Effector memory CD4-positive, alpha-beta T cell (primary cell): Measurements from ENCODE around the gene FNDC3B.
"Not testable (repeated sequence)": the region's sequence is repeated elsewhere in the genome, so short reads cannot be mapped to it uniquely, and the experiment has no call there.

Source experiments
- DNase-seq, 3 donors: peaks; one replicate each; pipeline ENCODE4 v3.0.0-alpha.2; 2020
- H3K27ac ChIP-seq: 2 replicates; pipeline ENCODE4 v1.7.0; 2013; ENCODE audit warnings: mild to moderate bottlenecking, low read length, moderate library complexity; ENCODE audit not compliant: insufficient read depth, poor library complexity, severe bottlenecking
- H3K27me3 ChIP-seq: replicated peaks from 2 replicates; pipeline ENCODE4 v1.7.0; 2013; ENCODE audit warnings: mild to moderate bottlenecking, low read length; ENCODE audit not compliant: insufficient read depth, control insufficient read depth, poor library complexity, severe bottlenecking
- H3K36me3 ChIP-seq: 2 replicates; pipeline ENCODE4 v1.7.0; 2013; ENCODE audit warnings: mild to moderate bottlenecking, low read length, moderate library complexity; ENCODE audit not compliant: control insufficient read depth, insufficient read depth
- H3K4me1 ChIP-seq: 2 replicates; pipeline ENCODE4 v1.7.0; 2013; ENCODE audit warnings: low read length, mild to moderate bottlenecking; ENCODE audit not compliant: control insufficient read depth, insufficient read depth, poor library complexity, severe bottlenecking
- H3K4me3 ChIP-seq: 2 replicates; pipeline ENCODE4 v1.7.0; 2013; ENCODE audit warnings: low read length, low read depth, mild to moderate bottlenecking; ENCODE audit not compliant: insufficient read depth, poor library complexity, severe bottlenecking
- H3K9me3 ChIP-seq: 2 replicates; pipeline ENCODE4 v1.7.0; 2013; ENCODE audit warnings: mild to moderate bottlenecking, low read length, moderate library complexity; ENCODE audit not compliant: control insufficient read depth

Gene FNDC3B

DNA sequence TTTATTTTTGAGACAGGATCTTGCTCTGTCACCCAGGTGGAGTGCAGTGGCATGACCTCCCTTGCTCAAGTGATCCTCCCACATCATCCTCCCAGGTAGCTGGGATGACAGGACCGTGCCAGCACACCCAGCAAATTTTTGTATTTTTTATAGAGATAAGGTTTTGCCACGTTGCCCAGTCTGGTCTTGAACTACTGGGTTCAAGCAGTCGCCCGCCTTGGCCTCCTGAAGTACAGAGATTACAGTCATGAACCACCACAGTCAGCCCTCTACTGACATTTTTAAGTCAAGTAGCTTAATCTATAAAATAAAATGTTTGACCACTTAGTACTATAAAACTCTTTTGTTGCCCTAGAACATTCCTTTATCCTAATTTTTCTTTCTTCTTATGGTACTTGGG, 198.8 kb downstream of the FNDC3B start:
- DNase-seq: no peak
- Histone ChIP-seq H3K27ac (no peak overlapping the region), H3K36me3 (no peaks in the 10 kb centered on the region), H3K4me1 (no peaks in the 10 kb centered on the region), H3K9me3 (peaks cover 4% of the 10 kb centered on the region), H3K4me3 (no peak overlapping the region), H3K27me3 (no peaks in the 10 kb centered on the region)

DNA sequence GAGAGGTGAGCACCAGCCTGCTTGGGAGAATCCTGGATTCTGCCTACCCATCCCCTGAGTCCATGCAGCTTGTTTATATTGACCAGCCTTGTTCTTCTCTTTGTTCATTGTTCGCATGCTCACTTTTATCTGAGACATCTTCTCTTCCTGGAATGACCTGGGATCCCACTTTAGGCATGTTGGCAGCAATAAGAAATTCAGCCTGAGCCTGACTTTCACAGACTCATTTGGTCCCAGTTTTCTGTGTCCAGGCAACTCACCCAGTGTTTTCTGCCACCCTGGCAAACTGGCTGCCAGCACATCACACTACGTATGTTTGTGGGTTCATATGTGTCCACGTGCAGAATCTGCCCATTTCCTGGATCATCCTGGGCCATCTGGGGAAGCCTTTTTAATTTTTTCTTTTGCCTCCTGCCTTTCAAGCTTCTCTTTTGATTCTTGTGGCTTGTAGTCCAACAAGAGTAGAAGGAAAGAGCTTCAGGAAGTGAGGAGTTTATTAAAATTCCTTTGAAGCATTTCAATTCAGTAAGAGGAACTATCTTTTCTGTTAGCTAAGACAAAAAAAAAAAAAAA, 199.9 kb downstream of the FNDC3B start:
- H3K27ac ChIP-seq: no peak overlapping the region
- no peaks in the 10 kb centered on the region for H3K36me3 ChIP-seq
- peaks cover 4% of the 10 kb centered on the region for H3K9me3 ChIP-seq
- H3K27me3 ChIP-seq: no peaks in the 10 kb centered on the region
- no peaks in the 10 kb centered on the region for H3K4me1 ChIP-seq
- DNase-seq: no peak
- H3K4me3 ChIP-seq: no peak overlapping the region

DNA sequence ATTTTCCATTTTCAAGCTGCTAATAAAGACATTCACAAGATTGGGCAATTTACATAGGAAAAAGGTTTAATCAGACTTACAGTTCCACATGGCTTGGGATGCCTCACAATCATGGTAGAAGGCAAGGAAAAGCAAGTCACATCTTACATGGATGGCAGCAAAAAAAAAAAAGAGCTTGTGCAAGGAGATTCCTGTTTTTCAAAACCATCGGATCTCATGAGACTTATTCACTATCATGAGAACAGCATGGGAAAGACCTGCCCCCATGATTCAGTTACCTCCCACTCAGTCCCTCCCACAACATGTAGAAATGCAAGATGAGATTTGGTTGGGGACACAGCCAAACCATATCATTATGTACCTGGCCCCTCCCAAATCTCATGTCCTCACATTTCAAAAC, 202.0 kb downstream of the FNDC3B start:
- no peak for DNase-seq
- Histone ChIP-seq H3K9me3 (peaks cover 4% of the 10 kb centered on the region), H3K36me3 (no peaks in the 10 kb centered on the region), H3K27me3 (no peaks in the 10 kb centered on the region), H3K4me1 (no peaks in the 10 kb centered on the region), H3K4me3 (no peak overlapping the region), H3K27ac (no peak overlapping the region)

DNA sequence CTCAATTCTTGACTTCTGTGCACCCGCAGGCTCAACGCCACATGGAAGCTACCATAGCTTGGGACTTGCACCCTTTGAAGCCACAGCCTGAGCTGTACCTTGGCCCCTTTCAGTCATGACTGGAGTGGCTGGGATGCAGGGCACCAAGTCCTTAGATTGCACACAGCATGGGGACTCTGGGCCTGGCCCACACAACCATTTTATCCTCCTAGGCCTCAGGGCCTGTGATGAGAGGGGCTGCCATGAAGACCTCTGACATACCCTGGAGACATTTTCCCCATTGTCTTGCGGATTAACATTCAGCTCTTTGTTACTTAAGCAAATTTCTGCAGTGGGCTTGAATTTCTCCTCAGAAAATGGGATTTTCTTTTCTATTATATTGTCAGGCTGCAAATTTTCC, 203.1 kb downstream of the FNDC3B start:
- H3K27ac ChIP-seq, H3K4me3 ChIP-seq, H3K36me3 ChIP-seq, DNase-seq, H3K27me3 ChIP-seq, H3K9me3 ChIP-seq, H3K4me1 ChIP-seq: not testable (repeated sequence)

DNA sequence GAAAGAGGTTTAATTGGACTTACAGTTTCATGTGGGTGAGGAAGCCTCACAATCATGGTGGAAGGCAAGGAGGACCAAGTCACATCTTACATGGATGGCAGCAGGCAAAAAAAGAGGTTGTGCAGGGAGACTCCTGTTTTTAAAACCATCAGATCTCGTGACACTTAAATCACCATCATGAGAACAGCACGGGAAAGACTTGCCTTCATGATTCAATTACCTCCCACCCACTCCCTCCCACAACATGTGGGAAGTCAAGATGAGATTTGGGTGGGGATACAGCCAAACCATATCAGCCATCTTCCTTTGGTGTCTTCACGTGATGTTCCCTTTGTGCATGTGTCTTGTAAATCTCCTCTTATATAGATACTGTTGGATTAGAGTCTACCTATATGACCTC, 204.0 kb downstream of the FNDC3B start:
- not testable (repeated sequence) for H3K36me3 ChIP-seq

DNA sequence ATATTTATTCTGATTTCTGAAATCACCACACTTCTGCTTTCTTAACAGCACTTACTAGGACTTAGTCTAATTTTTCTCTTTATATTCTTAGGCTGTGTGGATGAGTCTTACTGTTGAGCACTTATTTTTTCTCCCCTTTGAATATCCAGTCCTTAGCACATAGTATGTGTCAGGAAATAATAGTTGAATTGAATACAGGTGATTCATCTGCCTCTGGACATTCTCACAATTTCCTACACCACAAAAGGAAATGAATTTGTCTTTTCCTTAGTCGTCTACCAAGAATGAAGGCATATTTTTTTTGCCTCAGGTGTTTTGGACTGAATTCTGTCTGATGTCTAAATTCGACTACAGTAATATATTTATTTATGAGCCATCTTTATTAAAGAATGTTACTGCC, 204.6 kb downstream of the FNDC3B start:
- no peak for DNase-seq
- Histone ChIP-seq H3K4me3 (no peak overlapping the region), H3K36me3 (peaks cover 6% of the 10 kb centered on the region), H3K27ac (no peak overlapping the region), H3K4me1 (no peaks in the 10 kb centered on the region), H3K27me3 (no peaks in the 10 kb centered on the region), H3K9me3 (peaks cover 4% of the 10 kb centered on the region)

More for the DNA sequence above, 204.0 kb downstream of the FNDC3B start:
- H3K4me1 ChIP-seq, H3K27ac ChIP-seq, DNase-seq, H3K4me3 ChIP-seq, H3K9me3 ChIP-seq, H3K27me3 ChIP-seq: not testable (repeated sequence)

DNA sequence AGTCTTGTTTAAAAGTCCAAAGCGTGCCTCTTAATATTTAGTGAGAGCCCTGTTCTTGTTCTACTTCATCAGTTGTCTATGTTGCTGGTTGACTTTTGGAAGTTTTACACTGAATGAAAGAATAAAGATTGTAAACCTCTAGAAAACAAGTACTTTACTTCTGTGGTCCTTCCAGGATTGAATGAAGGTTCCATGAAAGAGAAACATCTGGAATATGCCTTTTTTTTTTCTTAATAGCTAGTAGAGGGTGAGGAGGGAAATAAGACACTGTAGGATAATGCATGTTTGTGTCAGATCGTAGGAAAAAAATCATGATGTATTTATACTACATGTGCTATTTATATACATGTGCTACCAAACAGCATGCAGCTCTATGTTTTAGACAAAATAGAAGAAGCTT, 205.9 kb downstream of the FNDC3B start:
- Histone ChIP-seq H3K27ac (no peak overlapping the region), H3K4me3 (no peak overlapping the region), H3K9me3 (peaks cover 4% of the 10 kb centered on the region), H3K27me3 (no peaks in the 10 kb centered on the region), H3K36me3 (peaks cover 6% of the 10 kb centered on the region), H3K4me1 (no peaks in the 10 kb centered on the region)
- DNase-seq: no peak

DNA sequence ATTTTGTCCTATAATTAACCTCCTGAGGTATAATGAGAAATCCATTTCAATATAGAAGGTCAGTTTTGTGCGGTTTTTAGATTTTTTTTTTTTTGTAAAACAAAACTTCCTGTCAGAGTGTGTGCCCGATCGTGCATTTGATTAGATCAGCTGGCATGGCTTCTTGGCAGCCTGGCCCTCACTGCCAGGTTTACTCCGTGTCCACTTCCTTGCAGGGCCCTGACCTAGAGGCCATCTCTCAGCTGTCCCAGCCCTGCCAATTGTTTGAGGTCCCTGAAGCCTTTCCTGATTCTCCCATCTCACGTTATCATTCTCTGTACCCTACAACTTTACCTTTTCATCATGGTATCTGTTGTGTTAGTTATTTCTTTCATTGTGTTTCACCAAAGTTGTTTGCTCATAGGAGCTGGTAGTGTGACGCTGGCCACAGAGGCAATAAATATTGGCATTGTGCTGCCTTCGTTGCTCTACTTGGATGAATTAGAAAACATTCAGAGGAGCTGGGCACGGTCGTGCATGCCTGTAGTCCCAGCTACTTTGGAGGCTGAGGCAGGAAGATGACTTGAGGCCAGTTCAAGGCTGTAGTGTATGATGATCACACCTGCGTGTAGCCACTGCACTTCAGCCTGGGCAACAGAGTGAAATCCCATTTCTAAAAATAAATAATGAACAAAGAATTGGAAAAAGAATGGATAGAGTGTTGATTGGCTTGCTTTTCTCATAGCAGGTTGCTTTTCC, 206.9 kb downstream of the FNDC3B start:
- no peak overlapping the region for H3K4me3 ChIP-seq
- no peak overlapping the region for H3K27ac ChIP-seq
- DNase-seq: no peak
- peaks cover 4% of the 10 kb centered on the region for H3K9me3 ChIP-seq
- H3K4me1 ChIP-seq: no peaks in the 10 kb centered on the region
- H3K27me3 ChIP-seq: no peaks in the 10 kb centered on the region
- H3K36me3 ChIP-seq: peaks cover 10% of the 10 kb centered on the region

DNA sequence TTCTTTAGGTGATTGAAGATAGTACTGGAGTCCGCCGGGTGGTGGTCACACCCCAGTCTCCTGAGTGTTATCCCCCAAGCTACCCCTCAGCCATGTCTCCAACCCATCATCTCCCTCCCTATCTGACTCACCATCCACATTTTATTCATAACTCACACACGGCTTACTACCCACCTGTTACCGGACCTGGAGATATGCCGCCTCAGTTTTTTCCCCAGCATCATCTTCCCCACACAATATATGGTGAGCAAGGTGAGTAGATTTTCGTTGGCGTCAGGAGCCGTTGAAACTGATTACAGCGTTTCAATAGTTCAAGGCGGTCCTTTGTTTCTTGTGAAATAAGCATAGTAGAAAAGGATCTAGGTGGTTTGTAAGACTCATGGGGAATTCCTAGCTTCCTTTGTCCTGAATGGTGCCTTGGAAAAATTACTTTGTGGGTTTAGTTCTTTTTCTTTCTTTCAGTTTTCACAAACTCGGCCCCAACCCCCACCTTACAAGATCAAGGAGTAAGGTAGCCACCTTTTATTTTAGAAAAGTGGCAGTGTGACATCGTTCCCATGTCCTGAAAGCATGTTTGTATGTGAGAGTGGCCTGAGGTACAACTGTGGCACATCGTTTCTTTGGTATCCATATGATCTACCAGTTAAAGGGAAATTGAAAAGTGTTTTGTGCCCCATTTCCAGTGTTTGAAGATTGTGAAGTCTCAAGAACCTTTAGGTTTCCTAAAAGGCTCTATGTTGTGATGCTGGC, 208.3 kb downstream of the FNDC3B start:
- no peaks in the 10 kb centered on the region for H3K27me3 ChIP-seq
- H3K36me3 ChIP-seq: peaks cover 14% of the 10 kb centered on the region
- H3K27ac ChIP-seq: no peak overlapping the region
- no peaks in the 10 kb centered on the region for H3K9me3 ChIP-seq
- no peak for DNase-seq
- H3K4me3 ChIP-seq: no peak overlapping the region
- H3K4me1 ChIP-seq: no peaks in the 10 kb centered on the region

DNA sequence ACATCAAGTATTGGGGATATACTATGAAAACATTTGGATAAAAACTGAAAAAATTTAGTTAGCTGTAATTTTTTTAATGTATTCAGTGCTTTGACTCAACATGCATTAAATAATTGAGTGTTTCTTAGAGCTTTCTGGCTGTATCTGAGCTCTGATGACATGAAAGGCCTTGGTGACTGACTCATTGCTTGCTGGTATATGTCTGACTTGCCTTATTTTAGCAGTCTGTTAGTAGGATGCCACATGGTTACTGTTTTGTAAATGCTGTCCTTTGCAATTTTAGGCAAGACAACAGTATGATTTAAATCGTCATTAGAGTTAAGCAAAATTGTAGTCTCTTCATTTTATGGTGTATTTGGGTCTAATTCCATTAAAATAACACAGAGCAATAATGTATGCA, 209.7 kb downstream of the FNDC3B start:
- H3K4me3 ChIP-seq: no peak overlapping the region
- H3K27ac ChIP-seq: no peak overlapping the region
- no peaks in the 10 kb centered on the region for H3K27me3 ChIP-seq
- peaks cover 14% of the 10 kb centered on the region for H3K36me3 ChIP-seq
- DNase-seq: no peak
- H3K9me3 ChIP-seq: no peaks in the 10 kb centered on the region
- H3K4me1 ChIP-seq: no peaks in the 10 kb centered on the region
